Mammary epithelial cell (primary cell): ENCODE data around the gene DNAH17.

Experiments
- EZH2 ChIP-seq: IDR thresholded peaks from 2 replicates; pipeline ENCODE4 v1.6.1; 2012; ENCODE audit warnings: low read length, inconsistent platforms, borderline replicate concordance
- TF ChIP-seq, protein P1 (sequence below), 2 donors: IDR thresholded peaks in 1 of 2; conservative IDR thresholded peaks in 1 of 2; 2 replicates each; pipeline ENCODE4 v1.5.1; 2011 to 2012; ENCODE audit warnings: inconsistent platforms in 2 of 2, low read length in 2 of 2, mild to moderate bottlenecking in 2 of 2, control low read depth in 1 of 2, low read depth in 1 of 2; ENCODE audit not compliant: insufficient read depth in 1 of 2; ENCODE audit errors: extremely low read depth in 1 of 2

- TF ChIP-seq, protein P1, sequence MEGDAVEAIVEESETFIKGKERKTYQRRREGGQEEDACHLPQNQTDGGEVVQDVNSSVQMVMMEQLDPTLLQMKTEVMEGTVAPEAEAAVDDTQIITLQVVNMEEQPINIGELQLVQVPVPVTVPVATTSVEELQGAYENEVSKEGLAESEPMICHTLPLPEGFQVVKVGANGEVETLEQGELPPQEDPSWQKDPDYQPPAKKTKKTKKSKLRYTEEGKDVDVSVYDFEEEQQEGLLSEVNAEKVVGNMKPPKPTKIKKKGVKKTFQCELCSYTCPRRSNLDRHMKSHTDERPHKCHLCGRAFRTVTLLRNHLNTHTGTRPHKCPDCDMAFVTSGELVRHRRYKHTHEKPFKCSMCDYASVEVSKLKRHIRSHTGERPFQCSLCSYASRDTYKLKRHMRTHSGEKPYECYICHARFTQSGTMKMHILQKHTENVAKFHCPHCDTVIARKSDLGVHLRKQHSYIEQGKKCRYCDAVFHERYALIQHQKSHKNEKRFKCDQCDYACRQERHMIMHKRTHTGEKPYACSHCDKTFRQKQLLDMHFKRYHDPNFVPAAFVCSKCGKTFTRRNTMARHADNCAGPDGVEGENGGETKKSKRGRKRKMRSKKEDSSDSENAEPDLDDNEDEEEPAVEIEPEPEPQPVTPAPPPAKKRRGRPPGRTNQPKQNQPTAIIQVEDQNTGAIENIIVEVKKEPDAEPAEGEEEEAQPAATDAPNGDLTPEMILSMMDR (conservative IDR thresholded peaks at IDR 0.05 in 1 of 2, IDR thresholded peaks at IDR 0.05 in 1 of 2; ENCODE audit: extremely low read depth in 1 of 2, insufficient read depth in 1 of 2, low read depth in 1 of 2, low read length in 2 of 2): no peak
- no peak for TF ChIP-seq EZH2
Measured at GRCh38 chr17:78495634-78496033, 81.6 kb downstream of the DNAH17 start.
